ENCODE results near the gene NMUR1.

The NMUR1 gene

GRCh38 chr2:231482806-231483391 is 47.3 kb downstream of the NMUR1 start:
- DNase-seq: peak; percentile 78

- DNase-seq: no peak
Measured at GRCh38 chr2:231480781-231481180, 49.5 kb downstream of the NMUR1 start.

- DNase-seq: no peak
Measured at GRCh38 chr2:231479455-231479854, 50.8 kb downstream of the NMUR1 start.

DNA sequence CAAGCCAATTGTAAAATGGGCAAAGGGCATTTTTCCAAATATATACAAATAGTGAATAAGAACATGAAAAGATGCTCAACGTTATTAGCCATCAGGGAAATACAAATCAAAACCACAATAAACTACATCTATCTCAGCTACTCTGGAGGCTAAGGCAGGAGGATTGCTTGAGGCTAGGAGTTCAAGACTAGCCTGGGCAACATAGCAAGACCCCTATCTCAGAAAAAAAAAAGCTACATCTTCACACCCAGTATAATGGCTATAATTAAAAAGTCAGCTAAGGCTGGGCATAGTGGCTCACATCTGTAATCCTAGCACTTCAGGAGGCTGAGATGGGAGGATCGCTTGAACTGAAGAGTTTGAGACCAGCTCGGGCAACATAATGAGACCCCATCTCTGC is 53.3 kb downstream of the NMUR1 start:
- no peak for DNase-seq

- no peak for DNase-seq
Measured at GRCh38 chr2:231475965-231476364, 54.3 kb downstream of the NMUR1 start.

All from stimulated activated CD4-positive, alpha-beta T cell treated with anti-CD3 and anti-CD28 coated beads, Interleukin-4, amount 100 ng/mL, for 1 hour (primary cell).